Retinal pigment epithelial cell (primary cell): ENCODE data around the gene SHKBP1.

ENCODE experiments used
- DNase-seq: peaks from one replicate; pipeline ENCODE4 v3.0.0-alpha.2; 2010; ENCODE audit warnings: low read depth
- H3K4me3 ChIP-seq: 2 replicates; pipeline ENCODE4 v1.5.1; 2011; ENCODE audit warnings: mild to moderate bottlenecking, low read length, control low read depth, moderate library complexity
- CTCF ChIP-seq: conservative IDR thresholded peaks from 2 replicates; pipeline ENCODE4 v1.5.1; 2011; ENCODE audit warnings: low read depth, low read length, control low read depth, inconsistent platforms

The SHKBP1 gene

DNA sequence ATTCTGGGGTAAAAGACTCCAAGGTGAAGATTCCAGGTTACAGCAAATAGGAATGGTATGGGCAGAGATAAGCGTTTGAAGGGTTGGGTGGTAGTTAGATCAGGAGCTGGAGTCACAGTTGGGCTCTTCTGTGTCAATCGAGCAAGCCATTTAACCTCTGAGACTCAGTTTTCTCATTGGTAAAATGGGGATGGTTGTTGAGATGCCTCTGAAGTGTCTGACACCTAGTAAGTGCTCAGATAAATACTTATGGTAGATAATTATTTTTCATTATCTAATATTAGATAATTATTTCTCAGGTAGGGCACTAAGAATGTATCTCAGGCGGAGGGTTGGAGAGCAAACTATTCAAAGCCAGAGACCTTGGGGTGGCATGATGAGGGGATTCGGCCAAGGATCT, 32.3 kb downstream of the SHKBP1 start:
- DNase-seq = no peak
- peak overlapping the region; percentile 53 for H3K4me3 ChIP-seq

DNA sequence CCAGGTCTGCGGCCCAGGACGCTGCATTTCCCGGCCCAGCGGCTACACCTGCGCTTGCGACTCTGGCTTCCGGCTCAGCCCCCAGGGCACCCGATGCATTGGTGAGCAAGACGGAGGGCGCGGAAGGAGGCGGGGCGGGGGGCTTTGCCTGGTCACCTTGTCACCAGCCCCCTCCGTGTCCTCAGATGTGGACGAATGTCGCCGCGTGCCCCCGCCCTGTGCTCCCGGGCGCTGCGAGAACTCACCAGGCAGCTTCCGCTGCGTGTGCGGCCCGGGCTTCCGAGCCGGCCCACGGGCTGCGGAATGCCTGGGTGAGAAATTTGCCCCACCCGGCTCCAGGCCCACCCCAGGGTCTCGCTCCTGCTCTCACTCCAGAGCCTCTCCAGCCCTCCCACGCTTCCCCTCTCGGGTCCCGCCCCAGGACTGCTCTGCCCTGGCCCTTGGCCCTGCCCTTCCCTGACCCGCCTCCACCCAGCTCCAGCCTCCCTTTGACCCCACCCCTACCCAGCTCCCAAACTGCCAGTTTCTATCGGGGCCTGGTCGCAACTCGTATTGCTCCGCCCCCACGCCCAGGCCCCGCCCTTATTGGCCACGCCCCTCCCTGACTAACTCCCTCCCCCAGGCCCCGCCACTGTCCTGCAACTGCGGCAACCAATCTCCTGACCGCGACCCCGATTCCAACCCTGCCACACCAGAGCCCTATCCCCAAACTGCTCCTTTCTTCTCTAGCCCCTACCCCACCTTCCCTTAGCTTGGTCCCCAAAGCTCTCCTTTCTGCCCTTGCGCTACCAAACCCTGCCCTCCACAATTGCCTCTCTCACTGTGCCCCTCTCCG, 33.1 kb downstream of the SHKBP1 start:
- no peak for DNase-seq
- peak overlapping the region; percentile 53 for H3K4me3 ChIP-seq
- no peak for TF ChIP-seq CTCF

More for the DNA sequence above, 32.3 kb downstream of the SHKBP1 start:
- TF ChIP-seq CTCF = no peak

DNA sequence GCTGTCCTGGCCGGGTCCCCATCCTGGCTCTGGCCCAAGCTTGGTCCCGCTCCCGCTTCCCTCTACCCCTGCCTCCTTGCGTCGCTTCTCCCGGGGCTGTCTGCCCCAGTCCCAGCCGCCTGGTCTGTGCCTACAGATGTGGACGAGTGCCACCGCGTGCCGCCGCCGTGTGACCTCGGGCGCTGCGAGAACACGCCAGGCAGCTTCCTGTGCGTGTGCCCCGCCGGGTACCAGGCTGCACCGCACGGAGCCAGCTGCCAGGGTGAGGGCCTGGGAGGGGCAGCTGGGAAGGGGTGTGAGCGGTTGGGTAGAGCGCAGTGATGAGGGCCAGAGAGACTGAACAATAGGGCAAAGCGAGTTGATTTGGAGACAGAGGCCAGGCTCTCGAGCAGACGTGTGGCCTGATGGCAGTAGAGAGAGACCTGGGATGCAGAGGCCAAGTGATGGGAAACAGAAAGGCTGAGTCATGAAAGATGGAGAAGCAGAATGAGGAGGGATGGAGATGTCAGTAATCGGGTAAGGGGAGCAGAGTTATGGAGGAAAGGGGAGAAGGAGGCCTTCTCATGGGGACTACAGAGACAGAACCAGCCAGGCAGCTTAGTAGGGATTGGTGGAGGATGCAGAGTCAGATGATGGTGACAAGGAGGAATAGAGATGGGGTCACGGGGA, 33.9 kb downstream of the SHKBP1 start:
- no peak for TF ChIP-seq CTCF
- DNase-seq = no peak
- peak overlapping the region; percentile 53 for H3K4me3 ChIP-seq

GRCh38 chr19:40611096-40611495, 34.4 kb downstream of the SHKBP1 start:
- TF ChIP-seq CTCF = no peak
- DNase-seq = no peak
- H3K4me3 ChIP-seq = no peak overlapping the region

GRCh38 chr19:40611900-40612698, 35.4 kb downstream of the SHKBP1 start:
- DNase-seq = no peak
- no peak overlapping the region for H3K4me3 ChIP-seq
- TF ChIP-seq CTCF = no peak

DNA sequence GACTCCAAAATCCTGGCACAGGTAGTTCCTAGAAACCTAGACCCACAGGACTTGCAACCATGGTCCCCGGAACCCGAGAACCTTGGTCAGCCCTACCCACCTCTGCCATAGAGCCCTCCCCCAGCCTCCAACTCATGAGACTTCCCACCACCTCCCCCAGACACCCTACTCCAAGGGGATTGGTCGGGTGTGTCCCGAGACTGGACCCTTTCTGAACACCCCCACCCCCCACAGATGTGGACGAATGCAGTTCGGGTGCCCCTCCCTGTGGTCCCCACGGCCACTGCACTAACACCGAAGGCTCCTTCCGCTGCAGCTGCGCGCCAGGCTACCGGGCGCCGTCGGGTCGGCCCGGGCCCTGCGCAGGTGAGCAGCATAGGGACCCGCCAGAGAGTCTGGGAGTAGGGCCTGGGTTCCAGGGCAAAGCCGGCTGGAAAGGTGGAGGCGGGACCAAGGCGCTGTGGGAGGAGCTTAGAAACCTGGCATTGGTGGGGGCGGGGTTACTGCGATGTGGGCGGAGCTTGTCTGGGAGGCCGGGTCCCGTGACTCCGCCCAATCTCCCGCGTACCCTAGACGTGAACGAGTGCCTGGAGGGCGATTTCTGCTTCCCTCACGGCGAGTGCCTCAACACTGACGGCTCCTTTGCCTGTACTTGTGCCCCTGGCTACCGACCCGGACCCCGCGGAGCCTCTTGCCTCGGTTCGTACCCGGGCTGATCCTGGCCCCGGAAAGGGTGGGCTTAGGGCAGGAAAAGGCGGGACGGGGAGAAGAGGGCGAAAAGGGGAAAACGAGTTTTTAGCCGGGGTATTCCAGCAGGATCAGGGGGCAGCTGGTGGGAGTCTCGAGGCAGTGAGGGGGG, 36.4 kb downstream of the SHKBP1 start:
- TF ChIP-seq CTCF = no peak
- peak overlapping the region; percentile 78 for H3K4me3 ChIP-seq
- DNase-seq = no peak
